K562 (cell line): ENCODE results near the gene ZC3HAV1L. TPM values are rescaled to one million over a fixed set of nuclear protein-coding genes. Genes with fewer than 3 reads are reported as not detected.

Experiments
- ATAC-seq: fragments of 200-7000 bp; cut with Tn5 transposase; 3 replicates; pipeline ENCODE4 v1.9.1; 2020; ENCODE audit warnings: moderate library complexity
- BruUV-seq: library from RNA; stranded (reverse); fragments of 400-500 nt; replicated peaks from 2 replicates; lab custom pipeline; 2021; lab: Mats Ljungman, UMichigan
- CTCF ChIA-PET: fragments of 300-600 bp; formaldehyde crosslinking; extraction: SDS; loops from one replicate; lab custom pipeline; 2021; ENCODE audit warnings: low intra/inter-chr PET ratio; lab: Yijun Ruan, JAX
- POLR2A ChIA-PET: fragments of 300-600, 350-650 bp; sonication (Branson Sonifier 250); formaldehyde crosslinking; extraction: SDS; loops from one replicate; lab custom pipeline; 2021; ENCODE audit warnings: antibody characterized with exemption, inconsistent platforms; lab: Yijun Ruan, JAX
- DNase-seq, 4 experiments: peaks; one replicate each; pipeline versions ENCODE4 v3.0.0 to v3.0.0-alpha.2; 2011 to 2018; ENCODE audit warnings: low spot score in 3 of 4, mixed read lengths in 3 of 4; ENCODE audit errors: extremely low read depth in 1 of 4
- FAIRE-seq: peaks from 2 replicates; lab custom pipeline; 2011; peaks lifted over from hg19 to GRCh38; lab: Jason Lieb, UNC
- H2AFZ ChIP-seq: 2 replicates; pipeline ENCODE4 v1.6.0; 2011; ENCODE audit warnings: low read depth, low read length, control low read depth, inconsistent platforms
- H3K27ac ChIP-seq: fragments of 200-600 bp; 3 replicates; pipeline ENCODE4 v1.8.0; 2011; ENCODE audit warnings: low read depth, mild to moderate bottlenecking, control low read depth, inconsistent platforms, low read length, moderate library complexity, mixed read lengths; ENCODE audit errors: extremely low read depth
- H3K27me3 ChIP-seq, 2 experiments: fragments of 300-600 bp in 1 of 2; 2 replicates in 1 of 2; 3 replicates in 1 of 2; pipeline versions ENCODE4 v1.6.0 to v1.8.0; 2011; ENCODE audit warnings: inconsistent platforms in 2 of 2, low read length in 2 of 2, mild to moderate bottlenecking in 1 of 2, mixed read lengths in 1 of 2, moderate library complexity in 1 of 2; ENCODE audit not compliant: control insufficient read depth in 2 of 2, insufficient read depth in 2 of 2
- H3K36me3 ChIP-seq: fragments of 300-600 bp; 3 replicates; pipeline ENCODE4 v1.8.0; 2011; ENCODE audit warnings: mild to moderate bottlenecking, low read length, inconsistent platforms; ENCODE audit not compliant: control insufficient read depth, insufficient read depth
- H3K4me1 ChIP-seq, 2 experiments: fragments of 200-600 bp in 1 of 2; replicated peaks in 1 of 2; 2 replicates in 1 of 2; 3 replicates in 1 of 2; pipeline versions ENCODE4 v1.5.1 to v1.8.0; 2011; ENCODE audit warnings: inconsistent platforms in 2 of 2, low read length in 2 of 2, mild to moderate bottlenecking in 1 of 2, mixed read lengths in 1 of 2, moderate library complexity in 1 of 2; ENCODE audit not compliant: control insufficient read depth in 2 of 2, insufficient read depth in 2 of 2
- H3K4me2 ChIP-seq: 2 replicates; pipeline ENCODE4 v1.6.1; 2011; ENCODE audit warnings: low read length, control low read depth, inconsistent platforms, mixed read lengths; ENCODE audit not compliant: insufficient read depth
- H3K4me3 ChIP-seq: fragments of 200-600 bp; sonication (generic), shearing (Covaris generic); 2 replicates; pipeline ENCODE4 v1.5.1; 2016; ENCODE audit warnings: control low read depth, inconsistent platforms
- H3K79me2 ChIP-seq: fragments of 200-600 bp; 3 replicates; pipeline ENCODE4 v1.8.0; 2011; ENCODE audit warnings: low read length, inconsistent platforms; ENCODE audit not compliant: control insufficient read depth, insufficient read depth
- H3K9ac ChIP-seq, 2 experiments: 2 replicates each; pipeline versions ENCODE4 v1.6.0 to v1.6.1; 2011; ENCODE audit warnings: low read depth in 2 of 2, low read length in 2 of 2, control low read depth in 1 of 2, inconsistent platforms in 1 of 2, mild to moderate bottlenecking in 1 of 2, mixed read lengths in 1 of 2; ENCODE audit not compliant: insufficient read depth in 1 of 2
- H3K9me1 ChIP-seq: one replicate; pipeline ENCODE4 v1.6.0; 2011; ENCODE audit warnings: inconsistent platforms, mild to moderate bottlenecking, low read length, moderate library complexity; ENCODE audit not compliant: control insufficient read depth, insufficient read depth
- H3K9me3 ChIP-seq: replicated peaks from 2 replicates; pipeline ENCODE4 v1.5.1; 2011; ENCODE audit warnings: low read depth, low read length, inconsistent platforms; ENCODE audit not compliant: control insufficient read depth, insufficient read depth
- H4K20me1 ChIP-seq: replicated peaks from 2 replicates; pipeline ENCODE4 v1.6.1; 2011; ENCODE audit warnings: low read length, inconsistent platforms, mixed read lengths; ENCODE audit not compliant: control insufficient read depth, insufficient read depth
- POLR2G ChIP-seq: fragments of 200-400 bp; formaldehyde crosslinking; IDR thresholded peaks from 2 replicates; pipeline ENCODE4 v1.6.1; 2017; ENCODE audit warnings: low read depth, mild to moderate bottlenecking, antibody characterized with exemption, low read length, moderate library complexity
- RERE ChIP-seq: sonication (generic); formaldehyde crosslinking; IDR thresholded peaks from 2 replicates; pipeline ENCODE4 v1.8.0; 2023; ENCODE audit warnings: missing genetic modification reagents, mild to moderate bottlenecking, borderline replicate concordance
- TFAP4 ChIP-seq: sonication (generic); formaldehyde crosslinking; IDR thresholded peaks from 2 replicates; pipeline ENCODE4 v1.8.0; 2022; ENCODE audit warnings: missing genetic modification reagents, mild to moderate bottlenecking, moderate library complexity, borderline replicate concordance
- TRIM24 ChIP-seq, 2 experiments: fragments of 450-650 bp; IDR thresholded peaks; 2 replicates each; pipeline ENCODE4 v1.6.1; 2016
- WHSC1 ChIP-seq: IDR thresholded peaks from one replicate; pipeline ENCODE4 v1.6.1; 2012; ENCODE audit warnings: low read length, control low read depth, inconsistent platforms
- WGBS: fragments of 100-300 bp; shearing (Covaris generic); methylation state at CpG from one replicate; pipeline ENCODE4 v1.1.6; 2016; ENCODE audit warnings: low coverage, mixed read lengths; ENCODE audit not compliant: insufficient coverage; ENCODE audit errors: missing lambda C conversion rate; 5-methylcytosine and 5-hydroxymethylcytosine counted together
- in situ Hi-C: fragments of 300-500 bp; cut with MboI; formaldehyde crosslinking; loops from 4 replicates; pipeline ENCODE4 v1.15.0; 2018; ENCODE audit warnings: inconsistent platforms, mixed read lengths
- intact Hi-C: fragments of 100-400 bp; cut with micrococcal nuclease; formaldehyde crosslinking; loops from 2 replicates; pipeline ENCODE4 v1.14.2; 2022
- polyA plus RNA-seq, 8 experiments: library from polyadenylated mRNA; depleted of rRNA in 4 of 8; stranded (reverse) in 5 of 8; unstranded in 3 of 8; fragments of >200 nt; fragmentation: Nextera tagmentation in 2 of 8; fragmentation: Illumina TruSeq in 1 of 8; extraction: Ambion mirVana in 2 of 8; extraction: Trizol in 1 of 8; gene quantifications; 2 replicates each; pipeline versions ENCODE4 v1.2.1 to v1.2.3, GENCODE V29; 2011 to 2014; ENCODE audit warnings: inconsistent platforms in 1 of 8, missing spikeins in 1 of 8
- total RNA-seq, 7 experiments: library from RNA; depleted of rRNA in 6 of 7; stranded (reverse); fragments of >200 nt in 6 of 7; fragmentation: Illumina TruSeq in 2 of 7; extraction: Trizol in 2 of 7; gene quantifications; 2 replicates each; pipeline versions ENCODE4 v1.2.1 to v1.2.3, GENCODE V29; 2011 to 2021; ENCODE audit warnings: low replicate concordance in 1 of 7

ZC3HAV1L gene
- total and polyA plus RNA-seq, 9 of the 15 experiments (the other 6 are each of a cell fraction or from before 2014, with no cell fraction given): not detected

GRCh38 chr7:139079861-139080260 is 44.0 kb upstream of the ZC3HAV1L start:
- no TSS peak for BruUV-seq
- Histone ChIP-seq H3K4me1 (peaks cover 0 to 1% of the 10 kb centered on the region in 2 experiments; a peak in 2 of 5 replicates), H3K79me2 (no peaks in the 10 kb centered on the region), H3K27me3 (no peaks in the 10 kb centered on the region), H3K9me1 (no peaks in the 10 kb centered on the region), H2AFZ (no peak overlapping the region), H3K4me2 (no peak overlapping the region), H4K20me1 (peaks cover 10% of the 10 kb centered on the region; the same call in 1 of the 2 replicates), H3K4me3 (no peak overlapping the region), H3K36me3 (peaks cover 96% of the 10 kb centered on the region), H3K9ac (no peak overlapping the region), H3K27ac (no peak overlapping the region), H3K9me3 (no peaks in the 10 kb centered on the region)
- ChIA-PET CTCF (no interaction called here), POLR2A (interaction anchor here (0.7 to 1.3 kb wide), 2 partner anchors 15 to 19 kb away, joined by 3 to 8 read pairs; no protein-coding TSS in a partner anchor)
- intact Hi-C loops (loop anchor here (5.0 kb wide), 1 partner anchor 193 kb away; no protein-coding TSS in a partner anchor), in situ Hi-C loops (no loop called here)
- 91% methylated on average over 15 of the region's 15 CpGs for WGBS
- FAIRE-seq (no peak), ATAC-seq (no peak), DNase-seq (no peak)
- no peak for TF ChIP-seq TRIM24 (IDR thresholded peaks at IDR 0.05)
- TF ChIP-seq TFAP4: 0 out of 2 replicates have a peak, but pooled peaks have one; percentile 10
- 0 out of 2 replicates have a peak, but pooled peaks have one; percentile 9 for TF ChIP-seq POLR2G
- TF ChIP-seq WHSC1: peak; percentile 66
- TF ChIP-seq RERE (CRISPR knock-in tag): no peak
